ENCODE measurements around the gene RRH. TPM values are rescaled to one million over a fixed set of nuclear protein-coding genes. Genes with fewer than 3 reads are reported as not detected.

RRH gene
- total and polyA plus RNA-seq, 2 of the 4 experiments (the other 2 are of a cell fraction) = 0.05 TPM; not detected in 1

GRCh38 chr4:109846395-109847098 is 18.8 kb downstream of the RRH start:
- H4K5ac ChIP-seq (ENCODE audit: low read depth, low read length) = no peak overlapping the region
- H3K14ac ChIP-seq (replicated peaks; ENCODE audit: low read depth, low read length) = no peak overlapping the region
- H4K20me1 ChIP-seq (ENCODE audit: insufficient read depth, low read length) = no peaks in the 10 kb centered on the region
- H3K4me3 ChIP-seq (ENCODE audit: insufficient read depth, low read depth, low read length) = no peak overlapping the region
- no peak overlapping the region for H3K27ac ChIP-seq (ENCODE audit: insufficient read depth, low read length)
- H3K79me1 ChIP-seq (ENCODE audit: low read depth in 1 of 2, low read length in 2 of 2) = no peaks in the 10 kb centered on the region
- H2AK9ac ChIP-seq (replicated peaks; ENCODE audit: low read depth, low read length, poor library complexity) = no peak overlapping the region
- H4K91ac ChIP-seq (ENCODE audit: insufficient read depth, low read depth, low read length) = no peak overlapping the region
- peaks cover 3% of the 10 kb centered on the region for H3K27me3 ChIP-seq (ENCODE audit: control insufficient read depth, insufficient read depth, low read length)
- 65% methylated on average over 2 of the region's 6 CpGs; no CpG with 5 or more reads in 1 of the 2 experiments for WGBS, 2 experiments (ENCODE audit: extremely low coverage in 2 of 2, insufficient read length in 1 of 2)
- in situ Hi-C loops (cut with MboI; ENCODE audit: low sequenced_read_pairs) = no loop called here
- H2BK15ac ChIP-seq (ENCODE audit: low read depth, low read length) = no peak overlapping the region
- no peaks in the 10 kb centered on the region for H3K36me3 ChIP-seq (ENCODE audit: control insufficient read depth, insufficient read depth, low read length)
- H3K9me1 ChIP-seq (ENCODE audit: insufficient read depth, low read length) = no peaks in the 10 kb centered on the region
- H2BK120ac ChIP-seq (ENCODE audit: low read depth, low read length) = no peak overlapping the region
- H3K18ac ChIP-seq (ENCODE audit: low read depth, low read length) = no peak overlapping the region
- DNase-seq (no peak), ATAC-seq (ENCODE audit: low read depth) (no peak)
- H4K8ac ChIP-seq (ENCODE audit: low read depth in 2 of 2, low read length in 2 of 2) = no peak overlapping the region
- dilution Hi-C loops (cut with HindIII; ENCODE audit: low sequenced_read_pairs, unreplicated experiment) = no loop called here
- H3K4ac ChIP-seq (ENCODE audit: low read depth, low read length) = no peak overlapping the region
- ChIA-PET POLR2A (ENCODE audit: unreplicated experiment) (no interaction called here), CTCF (no interaction called here)
- no peak overlapping the region for H3K56ac ChIP-seq (ENCODE audit: extremely low read depth, insufficient read depth, low read length)
- intact Hi-C loops (cut with micrococcal nuclease) = no loop called here
- no TSS peak for BruUV-seq (replicated peaks)
- H3K9me3 ChIP-seq (ENCODE audit: control insufficient read depth, insufficient read depth, low read length) = no peaks in the 10 kb centered on the region
- TF ChIP-seq RAD21 (IDR thresholded peaks at IDR 0.05; ENCODE audit: low read length) = no peak
- TF ChIP-seq BHLHE40 (IDR thresholded peaks at IDR 0.05; ENCODE audit: low read depth, low read length) = no peak
- no peak for TF ChIP-seq MXI1 (IDR thresholded peaks at IDR 0.05; ENCODE audit: borderline replicate concordance, low read depth, low read length)
- no peak for TF ChIP-seq CEBPB (IDR thresholded peaks at IDR 0.05; ENCODE audit: low read depth, low read length)
- TF ChIP-seq POLR2A (IDR thresholded peaks at IDR 0.05; ENCODE audit: low read depth, low read length) = no peak
- no peak for TF ChIP-seq MAFK (IDR thresholded peaks at IDR 0.05; ENCODE audit: low read depth, low read length)
- TF ChIP-seq, protein P1, sequence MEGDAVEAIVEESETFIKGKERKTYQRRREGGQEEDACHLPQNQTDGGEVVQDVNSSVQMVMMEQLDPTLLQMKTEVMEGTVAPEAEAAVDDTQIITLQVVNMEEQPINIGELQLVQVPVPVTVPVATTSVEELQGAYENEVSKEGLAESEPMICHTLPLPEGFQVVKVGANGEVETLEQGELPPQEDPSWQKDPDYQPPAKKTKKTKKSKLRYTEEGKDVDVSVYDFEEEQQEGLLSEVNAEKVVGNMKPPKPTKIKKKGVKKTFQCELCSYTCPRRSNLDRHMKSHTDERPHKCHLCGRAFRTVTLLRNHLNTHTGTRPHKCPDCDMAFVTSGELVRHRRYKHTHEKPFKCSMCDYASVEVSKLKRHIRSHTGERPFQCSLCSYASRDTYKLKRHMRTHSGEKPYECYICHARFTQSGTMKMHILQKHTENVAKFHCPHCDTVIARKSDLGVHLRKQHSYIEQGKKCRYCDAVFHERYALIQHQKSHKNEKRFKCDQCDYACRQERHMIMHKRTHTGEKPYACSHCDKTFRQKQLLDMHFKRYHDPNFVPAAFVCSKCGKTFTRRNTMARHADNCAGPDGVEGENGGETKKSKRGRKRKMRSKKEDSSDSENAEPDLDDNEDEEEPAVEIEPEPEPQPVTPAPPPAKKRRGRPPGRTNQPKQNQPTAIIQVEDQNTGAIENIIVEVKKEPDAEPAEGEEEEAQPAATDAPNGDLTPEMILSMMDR (conservative IDR thresholded peaks at IDR 0.05; ENCODE audit: low read depth, low read length) = no peak
- TF ChIP-seq RCOR1 (IDR thresholded peaks at IDR 0.05; ENCODE audit: insufficient replicate concordance, low read length) = no peak
- no peak for TF ChIP-seq RFX5 (IDR thresholded peaks at IDR 0.05; ENCODE audit: low read depth, low read length)
- TF ChIP-seq ELK1 (IDR thresholded peaks at IDR 0.05; ENCODE audit: borderline replicate concordance, low read depth, low read length) = no peak
- no peak for TF ChIP-seq NFE2L2 (IDR thresholded peaks at IDR 0.05; ENCODE audit: low read depth, low read length)
- no peak for TF ChIP-seq SMC3 (IDR thresholded peaks at IDR 0.05; ENCODE audit: low read depth, low read length)
- no peak overlapping the region for H2AK5ac ChIP-seq (ENCODE audit: low read depth, low read length)
- H3K23ac ChIP-seq (ENCODE audit: low read depth, low read length) = no peak overlapping the region
- H3K9ac ChIP-seq (ENCODE audit: low read depth, low read length) = no peak overlapping the region
- no peak overlapping the region for H2BK20ac ChIP-seq (ENCODE audit: low read depth, low read length)
- no peak overlapping the region for H3K4me2 ChIP-seq (ENCODE audit: low read depth, low read length)
- no peak overlapping the region for H2AFZ ChIP-seq (replicated peaks; ENCODE audit: low read length, poor library complexity)
- no peaks in the 10 kb centered on the region for H3K4me1 ChIP-seq (ENCODE audit: control insufficient read depth, insufficient read depth, low read length)
- H2BK5ac ChIP-seq (ENCODE audit: low read depth, low read length, poor library complexity, severe bottlenecking) = no peak overlapping the region
